HepG2 (cell line): ENCODE results near the gene COMMD4. TPM values are rescaled to one million over a fixed set of nuclear protein-coding genes. Genes with fewer than 3 reads are reported as not detected.

Source experiments
- CAMTA2 ChIP-seq: sonication (generic); formaldehyde crosslinking; IDR thresholded peaks from 2 replicates; pipeline ENCODE4 v1.4.0; 2020; ENCODE audit warnings: mild to moderate bottlenecking, missing genetic modification reagents, borderline replicate concordance
- ELK4 ChIP-seq: sonication (generic); formaldehyde crosslinking; IDR thresholded peaks from 2 replicates; pipeline ENCODE4 v1.9.0; 2021; ENCODE audit warnings: missing genetic modification reagents, borderline replicate concordance
- FOXK2 ChIP-seq: fragments of 450-650 bp; IDR thresholded peaks from 2 replicates; pipeline ENCODE4 v1.6.1; 2016
- GABPA ChIP-seq, 2 experiments: IDR thresholded peaks; 2 replicates each; pipeline ENCODE4 v1.6.1; 2011 to 2016; ENCODE audit warnings: low read depth in 2 of 2, low read length in 1 of 2, missing biosample characterization in 1 of 2, missing genetic modification characterization in 1 of 2
- JUN ChIP-seq: sonication (generic); formaldehyde crosslinking; IDR thresholded peaks from 2 replicates; pipeline ENCODE4 v1.4.0; 2020; ENCODE audit warnings: mild to moderate bottlenecking, missing genetic modification reagents
- MTERF4 ChIP-seq: sonication (generic); formaldehyde crosslinking; IDR thresholded peaks from 2 replicates; pipeline ENCODE4 v1.8.0; 2023; ENCODE audit warnings: mild to moderate bottlenecking, missing genetic modification reagents
- MXD3 ChIP-seq: IDR thresholded peaks from 2 replicates; pipeline ENCODE4 v1.6.1; 2016; ENCODE audit warnings: mild to moderate bottlenecking, missing biosample characterization, missing genetic modification reagents
- PHB2 ChIP-seq: fragments of 450-650 bp; IDR thresholded peaks from 2 replicates; pipeline ENCODE4 v1.6.1; 2018; ENCODE audit not compliant: partially characterized antibody
- RARG ChIP-seq: sonication (generic); formaldehyde crosslinking; IDR thresholded peaks from 2 replicates; pipeline ENCODE4 v1.4.0; 2020; ENCODE audit warnings: low read depth, mild to moderate bottlenecking, missing genetic modification reagents
- RFXAP ChIP-seq: sonication (generic); formaldehyde crosslinking; IDR thresholded peaks from 2 replicates; pipeline ENCODE4 v1.4.0; 2020; ENCODE audit warnings: missing genetic modification reagents, borderline replicate concordance
- SRY ChIP-seq: sonication (generic); formaldehyde crosslinking; IDR thresholded peaks from 2 replicates; pipeline ENCODE4 v1.8.0; 2022; ENCODE audit warnings: mild to moderate bottlenecking, missing genetic modification reagents
- SUZ12 ChIP-seq: fragments of 150-350 bp; IDR thresholded peaks from 2 replicates; pipeline ENCODE4 v1.6.1; 2014; ENCODE audit warnings: low read depth, low read length
- TIGD3 ChIP-seq: sonication (generic); formaldehyde crosslinking; IDR thresholded peaks from 2 replicates; pipeline ENCODE4 v1.5.1; 2020; ENCODE audit warnings: mild to moderate bottlenecking, missing genetic modification reagents, borderline replicate concordance
- ZNF253 ChIP-seq: sonication (generic); formaldehyde crosslinking; IDR thresholded peaks from 2 replicates; pipeline ENCODE4 v1.8.0; 2022; ENCODE audit warnings: mild to moderate bottlenecking, missing genetic modification reagents, borderline replicate concordance
- ZNF263 ChIP-seq: sonication (generic); formaldehyde crosslinking; IDR thresholded peaks from 2 replicates; pipeline ENCODE4 v1.4.0; 2020; ENCODE audit warnings: missing genetic modification reagents
- ZNF597 ChIP-seq: sonication (generic); formaldehyde crosslinking; IDR thresholded peaks from 2 replicates; pipeline ENCODE4 v1.5.0; 2020; ENCODE audit warnings: missing genetic modification reagents
- ZNF609 ChIP-seq: sonication (generic); formaldehyde crosslinking; IDR thresholded peaks from 2 replicates; pipeline ENCODE4 v1.4.0; 2020; ENCODE audit warnings: mild to moderate bottlenecking, missing genetic modification reagents, borderline replicate concordance
- ZNF747 ChIP-seq: sonication (generic); formaldehyde crosslinking; IDR thresholded peaks from 2 replicates; pipeline ENCODE4 v1.8.1; 2023; ENCODE audit warnings: missing genetic modification reagents, mild to moderate bottlenecking, borderline replicate concordance
- polyA plus RNA-seq, 8 experiments: library from polyadenylated mRNA; depleted of rRNA in 3 of 8; stranded (reverse) in 7 of 8; unstranded in 1 of 8; fragments of >200 nt; fragmentation: Illumina TruSeq in 4 of 8; extraction: Trizol in 4 of 8; gene quantifications; 2 replicates each; pipeline versions ENCODE4 v1.2.1 to v1.2.3, GENCODE V29; 2011 to 2016; ENCODE audit warnings: low read depth in 4 of 8, missing spikeins in 1 of 8, mixed read lengths in 1 of 8; ENCODE audit not compliant: insufficient read depth in 1 of 8
- total RNA-seq, 5 experiments: library from RNA; depleted of rRNA; stranded (reverse); fragments of >200 nt; fragmentation: Illumina TruSeq; extraction: Trizol; gene quantifications; 2 replicates each; pipeline ENCODE4 v1.2.3, GENCODE V29; 2016; ENCODE audit warnings: low read depth in 1 of 5

Gene COMMD4
- total and polyA plus RNA-seq, 2 of the 13 experiments (the other 11 are each of a cell fraction or from before 2014, with no cell fraction given) = 45.8 to 89.9 TPM

GRCh38 chr15:75367913-75368688 is 32.2 kb downstream of the COMMD4 start, which contains the start of gene MAN2C1 (continued):
- TF ChIP-seq PHB2 (no peak), FOXK2 (no peak), ELK4 (CRISPR knock-in tag) (0 out of 2 replicates have a peak, but pooled peaks have one; percentile 17), JUN (CRISPR knock-in tag) (no peak), ZNF253 (no peak), CAMTA2 (peak; percentile 43; the same call in 1 of the 2 replicates), TIGD3 (CRISPR knock-in tag) (no peak), GABPA (IDR thresholded peaks at IDR 0.05; ENCODE audit: low read depth, low read length) (peak; percentile 93), GABPA (CRISPR knock-in tag; IDR thresholded peaks at IDR 0.05; ENCODE audit: low read depth) (peak; percentile 96), ZNF263 (CRISPR knock-in tag) (0 out of 2 replicates have a peak, but pooled peaks have one; percentile 44), ZNF597 (CRISPR knock-in tag) (no peak), SUZ12 (no peak), MXD3 (CRISPR knock-in tag) (peak; percentile 73; the same call in 1 of the 2 replicates), RARG (0 out of 2 replicates have a peak, but pooled peaks have one; percentile 78), MTERF4 (no peak; the same call in 1 of the 2 replicates), RFXAP (CRISPR knock-in tag) (peak; percentile 71), ZNF747 (CRISPR knock-in tag) (peak; percentile 97; the same call in 1 of the 2 replicates), SRY (CRISPR knock-in tag) (peak; percentile 88; the same call in 1 of the 2 replicates), ZNF609 (peak; percentile 49)
